MM.1S (cell line): ENCODE measurements around the gene FGF4.

ENCODE experiments used
- DNase-seq: peaks from one replicate; pipeline ENCODE4 v3.0.0-alpha.2; 2015
- H2AFZ ChIP-seq: fragments of 300-600 bp; sonication (generic); 2 replicates; pipeline ENCODE4 v1.6.0; 2016; ENCODE audit warnings: antibody characterized with exemption, low read length
- H3F3A ChIP-seq: fragments of 300-600 bp; sonication (generic); 2 replicates; pipeline ENCODE4 v1.6.1; 2016; ENCODE audit warnings: mild to moderate bottlenecking, antibody characterized with exemption, low read length, moderate library complexity, mixed read lengths; ENCODE audit not compliant: insufficient read depth
- H3K27ac ChIP-seq: fragments of 300-600 bp; sonication (generic); 2 replicates; pipeline ENCODE4 v1.5.1; 2016; ENCODE audit warnings: mild to moderate bottlenecking, low read length
- H3K27me3 ChIP-seq: fragments of 300-600 bp; sonication (generic); replicated peaks from 2 replicates; pipeline ENCODE4 v1.6.0; 2016; ENCODE audit warnings: low read length; ENCODE audit not compliant: insufficient read depth
- H3K36me3 ChIP-seq: fragments of 300-600 bp; sonication (generic); replicated peaks from 2 replicates; pipeline ENCODE4 v1.6.1; 2016; ENCODE audit warnings: mild to moderate bottlenecking, low read length, mixed read lengths; ENCODE audit not compliant: insufficient read depth
- H3K4me1 ChIP-seq: fragments of 300-600 bp; sonication (generic); 2 replicates; pipeline ENCODE4 v1.6.1; 2016; ENCODE audit warnings: low read length, mixed read lengths
- H3K4me2 ChIP-seq: fragments of 300-600 bp; sonication (generic); 2 replicates; pipeline ENCODE4 v1.6.0; 2016; ENCODE audit warnings: low read depth, low read length
- H3K4me3 ChIP-seq: fragments of 300-600 bp; sonication (generic); 2 replicates; pipeline ENCODE4 v1.5.1; 2016; ENCODE audit warnings: low read length, mixed read lengths
- H3K79me2 ChIP-seq: fragments of 300-600 bp; sonication (generic); 2 replicates; pipeline ENCODE4 v1.6.1; 2016; ENCODE audit warnings: mixed run types, low read length, mixed read lengths
- H3K9ac ChIP-seq: fragments of 300-600 bp; sonication (generic); 2 replicates; pipeline ENCODE4 v1.6.1; 2016; ENCODE audit warnings: low read length, mixed read lengths
- H3K9me2 ChIP-seq: fragments of 300-600 bp; sonication (generic); replicated peaks from 2 replicates; pipeline ENCODE4 v1.6.1; 2016; ENCODE audit warnings: mild to moderate bottlenecking, low read length, mixed read lengths; ENCODE audit not compliant: insufficient read depth
- H3K9me3 ChIP-seq: fragments of 300-600 bp; sonication (generic); replicated peaks from 2 replicates; pipeline ENCODE4 v1.6.1; 2016; ENCODE audit warnings: mild to moderate bottlenecking, low read length, mixed read lengths; ENCODE audit not compliant: insufficient read depth
- H4K20me1 ChIP-seq: fragments of 300-600 bp; sonication (generic); 2 replicates; pipeline ENCODE4 v1.6.1; 2016; ENCODE audit warnings: mild to moderate bottlenecking, low read length, moderate library complexity, mixed read lengths; ENCODE audit not compliant: insufficient read depth
- EZH2 ChIP-seq: fragments of 300-600 bp; sonication (generic); optimal IDR thresholded peaks from 2 replicates; pipeline ENCODE3; 2017; ENCODE audit warnings: low read depth, mild to moderate bottlenecking, antibody characterized with exemption, low read length, mixed read lengths
- EZH2phosphoT487 ChIP-seq: fragments of 300-600 bp; sonication (generic); IDR thresholded peaks from 2 replicates; pipeline ENCODE4 v1.6.1; 2018; ENCODE audit warnings: antibody characterized with exemption, low read length
- TF ChIP-seq, protein P1 (sequence below): fragments of 300-600 bp; sonication (generic); IDR thresholded peaks from 2 replicates; pipeline ENCODE4 v1.5.1; 2016; ENCODE audit warnings: antibody characterized with exemption, low read length, mixed read lengths

FGF4 gene

DNA sequence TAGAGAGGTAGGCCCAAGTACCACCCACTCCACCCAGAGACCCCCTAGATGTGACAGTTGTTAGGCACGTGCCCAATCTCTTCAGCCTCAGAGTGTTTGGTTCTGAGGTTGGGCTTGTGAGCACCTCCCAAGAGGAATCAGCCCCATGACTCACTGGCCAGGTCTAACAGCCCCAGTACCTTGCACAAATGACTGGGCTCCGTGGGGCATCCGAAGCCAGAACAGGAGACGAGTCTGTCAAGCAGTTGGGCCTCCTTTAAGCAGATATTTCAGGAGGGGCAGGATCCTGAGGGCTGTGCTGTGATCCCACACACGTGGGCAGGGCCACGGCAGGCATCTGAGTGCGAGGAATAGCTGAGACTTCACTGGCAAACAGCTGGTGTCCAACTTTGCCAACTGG, 42.2 kb downstream of the FGF4 start:
- Histone ChIP-seq H3K9ac (no peak overlapping the region), H3K9me3 (no peaks in the 10 kb centered on the region), H3F3A (no peaks in the 10 kb centered on the region), H3K4me1 (no peaks in the 10 kb centered on the region), H4K20me1 (no peaks in the 10 kb centered on the region), H3K27ac (no peak overlapping the region), H2AFZ (no peak overlapping the region), H3K9me2 (no peaks in the 10 kb centered on the region), H3K36me3 (no peaks in the 10 kb centered on the region), H3K27me3 (peaks cover 94% of the 10 kb centered on the region), H3K4me3 (no peak overlapping the region), H3K4me2 (no peak overlapping the region), H3K79me2 (no peaks in the 10 kb centered on the region)
- TF ChIP-seq EZH2phosphoT487, result no peak
- TF ChIP-seq, protein P1, sequence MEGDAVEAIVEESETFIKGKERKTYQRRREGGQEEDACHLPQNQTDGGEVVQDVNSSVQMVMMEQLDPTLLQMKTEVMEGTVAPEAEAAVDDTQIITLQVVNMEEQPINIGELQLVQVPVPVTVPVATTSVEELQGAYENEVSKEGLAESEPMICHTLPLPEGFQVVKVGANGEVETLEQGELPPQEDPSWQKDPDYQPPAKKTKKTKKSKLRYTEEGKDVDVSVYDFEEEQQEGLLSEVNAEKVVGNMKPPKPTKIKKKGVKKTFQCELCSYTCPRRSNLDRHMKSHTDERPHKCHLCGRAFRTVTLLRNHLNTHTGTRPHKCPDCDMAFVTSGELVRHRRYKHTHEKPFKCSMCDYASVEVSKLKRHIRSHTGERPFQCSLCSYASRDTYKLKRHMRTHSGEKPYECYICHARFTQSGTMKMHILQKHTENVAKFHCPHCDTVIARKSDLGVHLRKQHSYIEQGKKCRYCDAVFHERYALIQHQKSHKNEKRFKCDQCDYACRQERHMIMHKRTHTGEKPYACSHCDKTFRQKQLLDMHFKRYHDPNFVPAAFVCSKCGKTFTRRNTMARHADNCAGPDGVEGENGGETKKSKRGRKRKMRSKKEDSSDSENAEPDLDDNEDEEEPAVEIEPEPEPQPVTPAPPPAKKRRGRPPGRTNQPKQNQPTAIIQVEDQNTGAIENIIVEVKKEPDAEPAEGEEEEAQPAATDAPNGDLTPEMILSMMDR, result no peak
- TF ChIP-seq EZH2, result no peak
- DNase-seq, result no peak

DNA sequence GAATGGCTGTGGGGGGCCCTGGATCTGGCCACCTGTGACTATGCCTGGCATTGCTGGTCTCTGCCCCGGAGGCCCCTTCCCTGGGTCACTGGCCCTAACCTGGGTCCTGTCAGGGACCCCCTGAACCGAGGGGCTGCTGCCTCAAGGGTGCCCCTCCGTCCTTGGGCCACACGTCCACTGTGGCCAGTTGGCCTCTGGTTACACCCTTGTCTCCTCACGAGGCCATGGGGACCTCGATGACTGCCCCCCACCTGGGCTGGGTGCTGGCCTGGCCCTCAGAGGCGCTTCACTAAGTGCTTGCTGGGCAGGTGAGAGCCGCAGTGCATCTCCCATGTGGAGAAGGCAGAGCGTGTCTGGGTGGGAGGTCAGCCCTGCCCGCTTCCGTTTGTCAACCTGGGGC, 44.0 kb downstream of the FGF4 start:
- peaks cover 95% of the 10 kb centered on the region for H3K27me3 ChIP-seq
- H3K9ac ChIP-seq, result no peak overlapping the region
- no peaks in the 10 kb centered on the region for H3K9me2 ChIP-seq
- no peak overlapping the region for H3K4me3 ChIP-seq
- no peak overlapping the region for H3K4me2 ChIP-seq
- no peak overlapping the region for H2AFZ ChIP-seq
- no peaks in the 10 kb centered on the region for H3K9me3 ChIP-seq
- H4K20me1 ChIP-seq, result no peaks in the 10 kb centered on the region
- H3F3A ChIP-seq, result no peaks in the 10 kb centered on the region
- H3K27ac ChIP-seq, result no peak overlapping the region
- no peaks in the 10 kb centered on the region for H3K4me1 ChIP-seq
- no peaks in the 10 kb centered on the region for H3K79me2 ChIP-seq
- no peaks in the 10 kb centered on the region for H3K36me3 ChIP-seq
- no peak for TF ChIP-seq EZH2
- TF ChIP-seq EZH2phosphoT487, result no peak
- TF ChIP-seq, protein P1, result no peak
- DNase-seq, result no peak

DNA sequence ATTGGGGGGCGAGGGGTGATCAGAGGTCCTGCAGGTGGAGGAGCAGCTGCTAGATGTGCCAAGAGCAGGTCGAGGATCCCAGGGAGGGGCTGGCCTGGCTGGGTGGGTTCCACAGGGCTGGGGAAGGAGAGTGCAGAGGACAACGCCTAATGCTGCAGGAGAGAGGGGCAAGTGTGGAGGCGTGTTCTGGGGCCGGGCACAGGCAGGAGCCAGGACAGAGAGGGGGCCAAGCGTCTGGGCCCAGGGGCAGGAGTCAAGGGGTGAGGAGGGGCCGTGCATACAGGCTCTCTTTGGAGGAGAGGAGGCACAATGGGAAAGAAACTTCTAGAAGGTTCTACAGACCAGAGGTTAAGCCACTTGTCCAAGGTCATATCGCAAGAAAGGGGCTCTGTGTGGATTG, 44.6 kb downstream of the FGF4 start:
- H3K27ac ChIP-seq, result no peak overlapping the region
- H3K4me3 ChIP-seq, result no peak overlapping the region
- H3K4me2 ChIP-seq, result no peak overlapping the region
- no peak overlapping the region for H3K9ac ChIP-seq
- H3K9me3 ChIP-seq, result no peaks in the 10 kb centered on the region
- no peak overlapping the region for H2AFZ ChIP-seq
- no peaks in the 10 kb centered on the region for H4K20me1 ChIP-seq
- H3K79me2 ChIP-seq, result no peaks in the 10 kb centered on the region
- H3K9me2 ChIP-seq, result no peaks in the 10 kb centered on the region
- H3F3A ChIP-seq, result no peaks in the 10 kb centered on the region
- H3K36me3 ChIP-seq, result no peaks in the 10 kb centered on the region
- H3K4me1 ChIP-seq, result no peaks in the 10 kb centered on the region
- TF ChIP-seq, protein P1, result no peak
- TF ChIP-seq EZH2 (no peak), EZH2phosphoT487 (no peak)
- DNase-seq, result no peak
- peaks cover 95% of the 10 kb centered on the region for H3K27me3 ChIP-seq

DNA sequence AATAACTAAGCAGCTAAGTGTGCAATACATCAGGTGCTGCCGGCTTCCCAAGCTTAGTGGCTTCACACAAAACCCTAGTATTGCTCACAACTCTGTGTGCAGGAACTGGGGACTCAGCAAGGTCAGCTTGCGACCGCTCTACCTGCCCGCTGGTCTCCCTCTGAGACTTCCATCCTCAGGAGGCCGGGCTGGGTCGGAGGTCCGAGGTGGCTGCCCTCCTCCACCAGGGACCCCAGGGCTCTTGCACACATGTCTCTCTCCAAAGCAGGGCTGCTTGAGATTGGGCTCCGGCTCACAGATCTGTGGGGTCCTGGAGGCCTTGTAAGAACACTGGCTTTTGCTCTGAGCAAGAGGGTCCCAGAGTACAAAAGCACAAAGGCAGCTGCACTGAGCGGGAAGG, 45.9 kb downstream of the FGF4 start:
- no peak overlapping the region for H3K27ac ChIP-seq
- no peaks in the 10 kb centered on the region for H3K9me3 ChIP-seq
- H3K4me2 ChIP-seq, result no peak overlapping the region
- H3K4me3 ChIP-seq, result no peak overlapping the region
- no peaks in the 10 kb centered on the region for H3K9me2 ChIP-seq
- no peaks in the 10 kb centered on the region for H4K20me1 ChIP-seq
- DNase-seq, result no peak
- no peaks in the 10 kb centered on the region for H3F3A ChIP-seq
- H3K79me2 ChIP-seq, result no peaks in the 10 kb centered on the region
- H3K27me3 ChIP-seq, result peaks cover 98% of the 10 kb centered on the region
- no peak for TF ChIP-seq EZH2phosphoT487
- no peak for TF ChIP-seq EZH2
- no peaks in the 10 kb centered on the region for H3K36me3 ChIP-seq
- no peak overlapping the region for H3K9ac ChIP-seq
- H2AFZ ChIP-seq, result no peak overlapping the region
- H3K4me1 ChIP-seq, result no peaks in the 10 kb centered on the region
